Stimulated activated CD4-positive, alpha-beta T cell treated with anti-CD3 and anti-CD28 coated beads, Interleukin-15, amount 100 ng/mL, for 48 hours (primary cell): ENCODE data around the gene PAM16.

Source experiments
- DNase-seq, 2 donors: peaks; one replicate each; pipeline ENCODE4 v3.0.0-alpha.2; 2020; ENCODE audit warnings: low read depth in 2 of 2

Gene PAM16

GRCh38 chr16:4383591-4384444 lies 32.7 kb upstream of the PAM16 start:
- DNase-seq, result no peak

- no peak for DNase-seq
Observed at GRCh38 chr16:4382795-4383357, 31.8 kb upstream of the PAM16 start.

- no peak for DNase-seq
Observed at GRCh38 chr16:4381935-4382794, 31.0 kb upstream of the PAM16 start.

GRCh38 chr16:4381072-4381934 lies 30.2 kb upstream of the PAM16 start:
- no peak for DNase-seq

- DNase-seq, result no peak
Observed at GRCh38 chr16:4380119-4381063, 29.3 kb upstream of the PAM16 start.

GRCh38 chr16:4378999-4379690 lies 28.0 kb upstream of the PAM16 start:
- DNase-seq, result no peak

GRCh38 chr16:4378161-4378666 lies 27.1 kb upstream of the PAM16 start:
- no peak for DNase-seq

GRCh38 chr16:4377573-4378154 lies 26.5 kb upstream of the PAM16 start:
- DNase-seq, result no peak

- DNase-seq, result no peak
Observed at GRCh38 chr16:4376893-4377572, 25.9 kb upstream of the PAM16 start.

- no peak for DNase-seq
Observed at GRCh38 chr16:4376126-4376892, 25.2 kb upstream of the PAM16 start.

GRCh38 chr16:4375717-4376116 lies 24.6 kb upstream of the PAM16 start:
- no peak for DNase-seq

GRCh38 chr16:4373909-4374742 lies 23.0 kb upstream of the PAM16 start:
- no peak for DNase-seq

- no peak for DNase-seq
Observed at GRCh38 chr16:4373356-4373908, 22.3 kb upstream of the PAM16 start.

GRCh38 chr16:4372578-4373355 lies 21.6 kb upstream of the PAM16 start:
- DNase-seq, result no peak

GRCh38 chr16:4372001-4372577 lies 21.0 kb upstream of the PAM16 start:
- DNase-seq, result no peak
